H9 (cell line): ENCODE measurements around the gene SLC34A2. TPM values are rescaled to one million over a fixed set of nuclear protein-coding genes. Genes with fewer than 3 reads are reported as not detected.

ENCODE experiments used
- DNase-seq: peaks from one replicate; pipeline ENCODE4 v3.0.0-alpha.2; 2017
- H2AFZ ChIP-seq: one replicate; pipeline ENCODE4 v1.6.1; 2013; ENCODE audit warnings: mild to moderate bottlenecking, low read length, control low read depth, moderate library complexity
- H2AK5ac ChIP-seq: 2 replicates; pipeline ENCODE4 v1.6.1; 2013; ENCODE audit warnings: low read length, control low read depth, mixed read lengths; ENCODE audit not compliant: insufficient read length
- H2BK120ac ChIP-seq: one replicate; pipeline ENCODE4 v1.6.1; 2013; ENCODE audit warnings: low read depth, mild to moderate bottlenecking, low read length, control low read depth, inconsistent platforms; ENCODE audit not compliant: poor library complexity, severe bottlenecking
- H2BK12ac ChIP-seq: 2 replicates; pipeline ENCODE4 v1.6.1; 2013; ENCODE audit warnings: low read length, control low read depth, mixed read lengths, low read depth; ENCODE audit not compliant: insufficient read length
- H2BK15ac ChIP-seq: 2 replicates; pipeline ENCODE4 v1.6.1; 2013; ENCODE audit warnings: low read depth, low read length, control low read depth
- H2BK20ac ChIP-seq: one replicate; pipeline ENCODE4 v1.6.1; 2013; ENCODE audit warnings: low read depth, mild to moderate bottlenecking, low read length, control low read depth, inconsistent platforms; ENCODE audit not compliant: poor library complexity, severe bottlenecking
- H2BK5ac ChIP-seq: 2 replicates; pipeline ENCODE4 v1.6.1; 2013; ENCODE audit warnings: low read length, control low read depth, mixed read lengths; ENCODE audit not compliant: insufficient read length
- H3K14ac ChIP-seq: 2 replicates; pipeline ENCODE4 v1.6.1; 2013; ENCODE audit warnings: low read length, control low read depth; ENCODE audit not compliant: insufficient read depth
- H3K18ac ChIP-seq: 2 replicates; pipeline ENCODE4 v1.6.1; 2013; ENCODE audit warnings: low read depth, mild to moderate bottlenecking, mixed read lengths, low read length, control low read depth; ENCODE audit not compliant: insufficient read length
- H3K23ac ChIP-seq: 2 replicates; pipeline ENCODE4 v1.6.1; 2013; ENCODE audit warnings: low read length, control low read depth, mixed read lengths, low read depth; ENCODE audit not compliant: insufficient read length
- H3K23me2 ChIP-seq: 2 replicates; pipeline ENCODE4 v1.6.1; 2013; ENCODE audit warnings: low read depth, mild to moderate bottlenecking, mixed read lengths, low read length, control low read depth; ENCODE audit not compliant: insufficient read length, poor library complexity, severe bottlenecking
- H3K27ac ChIP-seq: 2 replicates; pipeline ENCODE4 v1.5.1; 2013; ENCODE audit warnings: low read length, control low read depth, mixed read lengths, low read depth; ENCODE audit not compliant: insufficient read length
- H3K27me3 ChIP-seq: 2 replicates; pipeline ENCODE4 v1.6.1; 2013; ENCODE audit warnings: low read length, control low read depth, inconsistent platforms; ENCODE audit not compliant: insufficient read depth
- H3K4ac ChIP-seq: 2 replicates; pipeline ENCODE4 v1.6.1; 2013; ENCODE audit warnings: low read depth, mild to moderate bottlenecking, control low read depth, inconsistent platforms, low read length, moderate library complexity
- H3K4me1 ChIP-seq: 2 replicates; pipeline ENCODE4 v1.6.1; 2013; ENCODE audit warnings: low read length, control low read depth, inconsistent platforms; ENCODE audit not compliant: insufficient read depth
- H3K4me2 ChIP-seq: 2 replicates; pipeline ENCODE4 v1.6.1; 2013; ENCODE audit warnings: low read length, control low read depth, mixed read lengths; ENCODE audit not compliant: insufficient read length, insufficient read depth
- H3K56ac ChIP-seq: 2 replicates; pipeline ENCODE4 v1.6.1; 2013; ENCODE audit warnings: low read depth, mild to moderate bottlenecking, mixed read lengths, low read length, control low read depth; ENCODE audit not compliant: insufficient read length
- H3K79me1 ChIP-seq: 2 replicates; pipeline ENCODE4 v1.6.1; 2013; ENCODE audit warnings: low read depth, mild to moderate bottlenecking, moderate library complexity, low read length, control low read depth, inconsistent platforms; ENCODE audit not compliant: insufficient read depth, poor library complexity, severe bottlenecking
- H3K79me2 ChIP-seq: 2 replicates; pipeline ENCODE4 v1.6.1; 2013; ENCODE audit warnings: low read length, control low read depth, inconsistent platforms; ENCODE audit not compliant: insufficient read depth
- H3K9ac ChIP-seq: 2 replicates; pipeline ENCODE4 v1.6.1; 2013; ENCODE audit warnings: low read length, control low read depth, mixed read lengths; ENCODE audit not compliant: insufficient read length; ENCODE audit errors: extremely low read depth
- H3K9me3 ChIP-seq: one replicate; pipeline ENCODE4 v1.6.1; 2013; ENCODE audit warnings: low read depth, low read length, inconsistent platforms; ENCODE audit not compliant: control insufficient read depth
- H3T11ph ChIP-seq: one replicate; pipeline ENCODE4 v1.6.1; 2013; ENCODE audit warnings: mild to moderate bottlenecking, low read length, control low read depth, inconsistent platforms
- H4K20me1 ChIP-seq: one replicate; pipeline ENCODE4 v1.6.1; 2013; ENCODE audit not compliant: control insufficient read depth, insufficient read length, insufficient read depth
- H4K5ac ChIP-seq: 2 replicates; pipeline ENCODE4 v1.6.1; 2013; ENCODE audit warnings: low read depth, mild to moderate bottlenecking, mixed read lengths, low read length, control low read depth; ENCODE audit not compliant: insufficient read length
- H4K8ac ChIP-seq: replicated peaks from 2 replicates; pipeline ENCODE4 v1.6.1; 2013; ENCODE audit warnings: low read length, control low read depth, mixed read lengths, low read depth; ENCODE audit not compliant: insufficient read length
- H4K91ac ChIP-seq: 2 replicates; pipeline ENCODE4 v1.6.1; 2013; ENCODE audit warnings: low read depth, mild to moderate bottlenecking, moderate library complexity, mixed read lengths, low read length, control low read depth; ENCODE audit not compliant: insufficient read length
- H3K27ac Mint-ChIP-seq, 3 experiments: 2 replicates in 2 of 3; 3 replicates in 1 of 3; pipeline ENCODE4 v1.8.0; 2020 to 2021; ENCODE audit warnings: mixed read lengths in 3 of 3, mild to moderate bottlenecking in 1 of 3, moderate library complexity in 1 of 3
- H3K27me3 Mint-ChIP-seq: 2 replicates; pipeline ENCODE4 v1.8.0; 2021; ENCODE audit warnings: low read depth, mild to moderate bottlenecking, moderate library complexity, mixed read lengths
- H3K36me3 Mint-ChIP-seq, 3 experiments: 2 replicates in 2 of 3; 3 replicates in 1 of 3; pipeline ENCODE4 v1.8.0; 2020 to 2021; ENCODE audit warnings: low read depth in 3 of 3, mixed read lengths in 3 of 3; ENCODE audit not compliant: insufficient read depth in 1 of 3
- H3K4me1 Mint-ChIP-seq, 2 experiments: 2 replicates each; pipeline ENCODE4 v1.8.0; 2020; ENCODE audit warnings: mixed read lengths in 2 of 2
- H3K4me3 Mint-ChIP-seq, 2 experiments: 2 replicates in 1 of 2; 3 replicates in 1 of 2; pipeline ENCODE4 v1.8.0; 2020 to 2021; ENCODE audit warnings: mild to moderate bottlenecking in 2 of 2, mixed read lengths in 2 of 2, moderate library complexity in 1 of 2
- H3K9me3 Mint-ChIP-seq, 2 experiments: 2 replicates in 1 of 2; 3 replicates in 1 of 2; pipeline ENCODE4 v1.8.0; 2020; ENCODE audit warnings: mild to moderate bottlenecking in 2 of 2, mixed read lengths in 2 of 2, moderate library complexity in 1 of 2
- CTCF ChIP-seq: fragments of 200-600 bp; sonication (generic); conservative IDR thresholded peaks from 3 replicates; pipeline ENCODE4 v1.8.0; 2021; ENCODE audit warnings: antibody characterized with exemption, mild to moderate bottlenecking
- WGBS: extraction: QIAGEN DNeasy Blood & Tissue Kit; methylation state at CpG from one replicate; pipeline ENCODE4 v1.1.7; 2013; ENCODE audit warnings: missing lambda C conversion rate, low lambda C conversion rate, mixed read lengths; ENCODE audit not compliant: insufficient read length; ENCODE audit errors: extremely low coverage; 5-methylcytosine and 5-hydroxymethylcytosine counted together
- total RNA-seq: library from RNA; stranded (reverse); gene quantifications from 2 replicates; pipeline ENCODE4 v1.2.1, GENCODE V29; 2021

The SLC34A2 gene
- total RNA-seq, 1 experiment from 2014 or later: 0.57 TPM

- Mint-ChIP-seq H3K27me3 (peaks cover 51% of the 10 kb centered on the region), H3K36me3 (no peaks in the 10 kb centered on the region), H3K9me3 (no peaks in the 10 kb centered on the region), H3K4me1 (peaks cover 28 to 38% of the 10 kb centered on the region in 2 experiments), H3K4me3 (no peak overlapping the region), H3K27ac (no peak overlapping the region; a peak in 1 of 7 replicates)
- Histone ChIP-seq H3K14ac (no peak overlapping the region), H2BK20ac (no peak overlapping the region), H3K4me1 (peaks cover 13% of the 10 kb centered on the region; the same call in 1 of the 2 replicates), H2BK5ac (no peak overlapping the region), H2BK12ac (no peak overlapping the region), H4K8ac (no peak overlapping the region), H4K5ac (no peak overlapping the region), H3K23ac (no peak overlapping the region), H3K56ac (no peak overlapping the region), H3K18ac (no peak overlapping the region), H4K91ac (no peak overlapping the region), H3K9me3 (no peaks in the 10 kb centered on the region), H2BK120ac (no peak overlapping the region), H3K9ac (no peak overlapping the region), H2AFZ (no peak overlapping the region), H3K27ac (no peak overlapping the region), H3K23me2 (peaks cover 6% of the 10 kb centered on the region), H3K79me2 (no peaks in the 10 kb centered on the region), H3K4me2 (no peak overlapping the region), H4K20me1 (no peaks in the 10 kb centered on the region), H2AK5ac (no peak overlapping the region), H3K27me3 (peaks cover 16% of the 10 kb centered on the region; the same call in 1 of the 2 replicates), H3K79me1 (no peaks in the 10 kb centered on the region), H3K4ac (no peak overlapping the region), H2BK15ac (no peak overlapping the region), H3T11ph (no peak overlapping the region)
- no CpG with 5 or more reads among the region's 3 CpGs for WGBS
- DNase-seq: no peak
- no peak for TF ChIP-seq CTCF
These were observed 2.7 kb downstream of the SLC34A2 start for GRCh38 chr4:25658357-25658771.
